ENCODE results near the gene NADK.
A peak's percentile ranks its signal among the peaks of the same experiment; 100 is the strongest.

NADK gene

GRCh38 chr1:1794999-1795398 is 16.7 kb upstream of the NADK start:
- no peak overlapping the region for H3K4me3 ChIP-seq (ENCODE audit: low read length)
- no peaks in the 10 kb centered on the region for H3K9me3 ChIP-seq (ENCODE audit: control insufficient read depth, insufficient read depth, low read length)
- no peaks in the 10 kb centered on the region for H3K9me2 ChIP-seq (replicated peaks; ENCODE audit: control insufficient read depth, low read length)
- no peaks in the 10 kb centered on the region for H3K27me3 ChIP-seq (ENCODE audit: control insufficient read depth, low read length)
- peaks cover 8% of the 10 kb centered on the region for H3K4me1 ChIP-seq (ENCODE audit: control insufficient read depth, low read length)
- no peak overlapping the region for H3K27ac ChIP-seq (ENCODE audit: low read depth, low read length)
- H3F3A ChIP-seq (ENCODE audit: control insufficient read depth, insufficient read depth): peaks cover 2% of the 10 kb centered on the region; the same call in 1 of the 2 replicates
- H4K20me1 ChIP-seq (ENCODE audit: control insufficient read depth, insufficient read depth, low read depth, low read length): 0 out of 2 replicates have a peak, but pooled peaks cover 4% of the 10 kb centered on the region
- H3K79me2 ChIP-seq (ENCODE audit: control insufficient read depth, low read length): peaks cover 54% of the 10 kb centered on the region
- H3K4me2 ChIP-seq (ENCODE audit: low read length): no peak overlapping the region
- TF ChIP-seq, protein P1, sequence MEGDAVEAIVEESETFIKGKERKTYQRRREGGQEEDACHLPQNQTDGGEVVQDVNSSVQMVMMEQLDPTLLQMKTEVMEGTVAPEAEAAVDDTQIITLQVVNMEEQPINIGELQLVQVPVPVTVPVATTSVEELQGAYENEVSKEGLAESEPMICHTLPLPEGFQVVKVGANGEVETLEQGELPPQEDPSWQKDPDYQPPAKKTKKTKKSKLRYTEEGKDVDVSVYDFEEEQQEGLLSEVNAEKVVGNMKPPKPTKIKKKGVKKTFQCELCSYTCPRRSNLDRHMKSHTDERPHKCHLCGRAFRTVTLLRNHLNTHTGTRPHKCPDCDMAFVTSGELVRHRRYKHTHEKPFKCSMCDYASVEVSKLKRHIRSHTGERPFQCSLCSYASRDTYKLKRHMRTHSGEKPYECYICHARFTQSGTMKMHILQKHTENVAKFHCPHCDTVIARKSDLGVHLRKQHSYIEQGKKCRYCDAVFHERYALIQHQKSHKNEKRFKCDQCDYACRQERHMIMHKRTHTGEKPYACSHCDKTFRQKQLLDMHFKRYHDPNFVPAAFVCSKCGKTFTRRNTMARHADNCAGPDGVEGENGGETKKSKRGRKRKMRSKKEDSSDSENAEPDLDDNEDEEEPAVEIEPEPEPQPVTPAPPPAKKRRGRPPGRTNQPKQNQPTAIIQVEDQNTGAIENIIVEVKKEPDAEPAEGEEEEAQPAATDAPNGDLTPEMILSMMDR (IDR thresholded peaks at IDR 0.05; ENCODE audit: low read depth, low read length, poor library complexity, severe bottlenecking): no peak
- no peak for TF ChIP-seq EZH2phosphoT487 (IDR thresholded peaks at IDR 0.05; ENCODE audit: borderline replicate concordance, low read length)
- H3K36me3 ChIP-seq (ENCODE audit: control insufficient read depth, low read length): peaks cover 89% of the 10 kb centered on the region

DNA sequence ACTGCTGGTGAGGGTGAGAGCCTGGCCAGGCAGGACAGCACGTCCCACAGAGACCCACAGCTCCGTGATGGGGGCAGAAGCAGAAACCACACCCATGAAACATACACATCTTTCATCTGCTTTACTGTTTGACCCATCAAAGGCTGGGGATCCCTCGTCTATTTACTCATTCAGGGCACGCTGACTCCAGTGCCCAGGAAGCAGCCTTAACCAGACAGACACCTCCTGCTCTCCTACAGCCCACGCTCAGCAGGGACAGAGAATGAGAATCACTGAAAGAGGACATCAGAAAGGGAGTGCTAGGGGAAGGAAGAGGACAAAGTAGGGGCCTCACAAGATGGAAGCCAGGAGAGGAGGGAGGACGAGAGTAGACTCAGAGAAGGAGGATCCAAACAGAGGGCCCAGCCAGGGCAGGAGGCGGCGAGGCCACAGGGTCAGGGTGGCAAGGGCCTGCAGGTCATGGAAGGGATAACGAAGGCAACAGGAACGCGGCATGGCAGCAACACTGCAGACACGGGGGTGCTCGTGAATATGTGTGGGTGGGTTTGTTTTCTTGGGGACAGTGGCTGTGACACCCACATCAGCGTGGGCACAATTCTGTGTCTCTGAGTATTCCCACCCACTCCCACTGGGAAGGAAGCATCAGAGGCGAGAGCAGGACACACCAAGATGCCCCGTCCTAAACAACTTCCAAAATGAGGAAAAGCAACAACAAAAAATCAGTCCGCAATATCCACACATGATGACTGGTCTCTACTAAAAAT is 15.4 kb upstream of the NADK start:
- peaks cover 45% of the 10 kb centered on the region for H3K79me2 ChIP-seq (ENCODE audit: control insufficient read depth, low read length)

DNA sequence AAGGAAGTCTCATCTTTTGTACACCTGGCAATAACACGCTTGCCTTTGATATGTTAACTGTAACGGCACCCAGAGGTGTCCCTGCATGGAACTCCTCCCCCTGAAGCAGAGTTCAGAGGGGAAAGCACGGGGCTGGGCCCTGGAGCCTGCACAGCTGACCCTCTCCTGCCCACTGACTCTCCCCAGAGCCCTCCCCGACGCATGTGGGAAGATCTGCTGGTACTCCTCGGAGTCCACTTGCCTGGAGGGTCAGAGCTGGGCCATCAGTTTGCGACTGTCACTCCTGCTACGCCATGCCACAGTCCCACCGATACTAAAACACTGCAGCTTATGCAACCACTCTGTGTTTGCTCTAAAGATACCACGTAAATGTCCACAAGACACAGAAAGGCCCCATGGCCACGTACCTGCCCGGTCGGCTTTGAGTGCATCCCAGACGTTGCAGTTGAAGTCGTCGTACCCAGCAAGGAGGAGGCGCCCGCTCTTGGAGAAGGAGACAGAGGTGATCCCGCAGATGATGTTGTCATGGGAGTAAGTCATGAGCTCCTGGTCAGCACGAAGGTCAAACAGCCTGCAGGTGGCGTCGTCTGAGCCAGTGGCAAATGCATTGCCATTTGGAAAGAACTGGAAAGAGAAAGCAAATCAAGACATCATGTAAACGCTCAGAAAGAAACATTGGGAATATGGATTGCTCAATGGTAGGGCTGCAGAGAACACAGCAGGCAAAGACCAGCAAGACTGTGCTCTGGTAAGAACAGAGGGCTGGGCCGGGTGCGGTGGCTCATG is 10.6 kb upstream of the NADK start:
- Histone ChIP-seq H4K20me1 (ENCODE audit: control insufficient read depth, insufficient read depth, low read depth, low read length) (0 out of 2 replicates have a peak, but pooled peaks cover 4% of the 10 kb centered on the region), H3F3A (ENCODE audit: control insufficient read depth, insufficient read depth) (peaks cover 16% of the 10 kb centered on the region), H3K79me2 (ENCODE audit: control insufficient read depth, low read length) (peaks cover 20% of the 10 kb centered on the region), H3K4me3 (ENCODE audit: low read length) (no peak overlapping the region), H3K27me3 (ENCODE audit: control insufficient read depth, low read length) (no peaks in the 10 kb centered on the region), H3K4me2 (ENCODE audit: low read length) (no peak overlapping the region), H3K9me3 (ENCODE audit: control insufficient read depth, insufficient read depth, low read length) (no peaks in the 10 kb centered on the region), H3K27ac (ENCODE audit: low read depth, low read length) (no peak overlapping the region), H3K4me1 (ENCODE audit: control insufficient read depth, low read length) (peaks cover 11% of the 10 kb centered on the region), H3K36me3 (ENCODE audit: control insufficient read depth, low read length) (peaks cover 86% of the 10 kb centered on the region), H3K9me2 (replicated peaks; ENCODE audit: control insufficient read depth, low read length) (no peaks in the 10 kb centered on the region)
- TF ChIP-seq, protein P1 (IDR thresholded peaks at IDR 0.05; ENCODE audit: low read depth, low read length, poor library complexity, severe bottlenecking): peak; percentile 71
- TF ChIP-seq EZH2phosphoT487 (IDR thresholded peaks at IDR 0.05; ENCODE audit: borderline replicate concordance, low read length): no peak

More for the DNA sequence above, 15.4 kb upstream of the NADK start:
- peaks cover 90% of the 10 kb centered on the region for H3K36me3 ChIP-seq (ENCODE audit: control insufficient read depth, low read length)
- no peaks in the 10 kb centered on the region for H3K9me3 ChIP-seq (ENCODE audit: control insufficient read depth, insufficient read depth, low read length)
- H3K9me2 ChIP-seq (replicated peaks; ENCODE audit: control insufficient read depth, low read length): no peaks in the 10 kb centered on the region
- H3K4me1 ChIP-seq (ENCODE audit: control insufficient read depth, low read length): peaks cover 6% of the 10 kb centered on the region
- no peaks in the 10 kb centered on the region; the same call in 1 of the 2 replicates for H3F3A ChIP-seq (ENCODE audit: control insufficient read depth, insufficient read depth)
- H3K4me3 ChIP-seq (ENCODE audit: low read length): no peak overlapping the region
- no peaks in the 10 kb centered on the region for H3K27me3 ChIP-seq (ENCODE audit: control insufficient read depth, low read length)
- TF ChIP-seq, protein P1 (IDR thresholded peaks at IDR 0.05; ENCODE audit: low read depth, low read length, poor library complexity, severe bottlenecking): no peak
- no peak for TF ChIP-seq EZH2phosphoT487 (IDR thresholded peaks at IDR 0.05; ENCODE audit: borderline replicate concordance, low read length)
- no peak overlapping the region for H3K27ac ChIP-seq (ENCODE audit: low read depth, low read length)
- H3K4me2 ChIP-seq (ENCODE audit: low read length): no peak overlapping the region
- 0 out of 2 replicates have a peak, but pooled peaks cover 4% of the 10 kb centered on the region for H4K20me1 ChIP-seq (ENCODE audit: control insufficient read depth, insufficient read depth, low read depth, low read length)
